HG03520 (cell line): ENCODE results near the gene GCHFR.

ENCODE experiments used
- ATAC-seq: cut with Tn5 transposase; IDR thresholded peaks from one replicate; pipeline ENCODE4 v1.9.1; 2021; ENCODE audit warnings: mild to moderate bottlenecking, moderate library complexity; ENCODE audit not compliant: unreplicated experiment

Gene GCHFR

GRCh38 chr15:40808861-40809450, 45.1 kb downstream of the GCHFR start:
- ATAC-seq = no peak

- ATAC-seq = no peak
Observed at GRCh38 chr15:40812721-40813425, 49.0 kb downstream of the GCHFR start.

- ATAC-seq = no peak
Observed at GRCh38 chr15:40815042-40815698, 51.3 kb downstream of the GCHFR start.
